HepG2 (cell line): Measurements from ENCODE around the gene GPRIN1.

Experiments
- EZH2 ChIP-seq: conservative IDR thresholded peaks from 2 replicates; pipeline ENCODE4 v1.6.1; 2012; ENCODE audit warnings: mild to moderate bottlenecking, low read depth, low read length, moderate library complexity
- FOXJ3 ChIP-seq: sonication (generic); formaldehyde crosslinking; IDR thresholded peaks from 2 replicates; pipeline ENCODE4 v1.4.0; 2020; ENCODE audit warnings: missing genetic modification reagents, mild to moderate bottlenecking, borderline replicate concordance
- HCFC1 ChIP-seq: fragments of 150-350 bp; IDR thresholded peaks from 2 replicates; pipeline ENCODE4 v1.6.1; 2014; ENCODE audit warnings: low read depth, low read length
- KAT7 ChIP-seq: IDR thresholded peaks from 2 replicates; pipeline ENCODE4 v1.6.1; 2018; ENCODE audit warnings: borderline replicate concordance, missing compliant biosample characterization
- PHF21A ChIP-seq: sonication (generic); formaldehyde crosslinking; IDR thresholded peaks from 2 replicates; pipeline ENCODE4 v1.5.0; 2020; ENCODE audit warnings: mild to moderate bottlenecking, missing genetic modification reagents
- POLR2AphosphoS5 ChIP-seq: IDR thresholded peaks from 2 replicates; pipeline ENCODE4 v1.6.1; 2012; ENCODE audit warnings: low read depth, low read length
- THAP11 ChIP-seq: IDR thresholded peaks from 2 replicates; pipeline ENCODE4 v1.6.1; 2016; ENCODE audit warnings: missing biosample characterization, missing genetic modification reagents
- ZNF24 ChIP-seq: fragments of 450-650 bp; IDR thresholded peaks from 2 replicates; pipeline ENCODE4 v1.6.1; 2017; ENCODE audit warnings: antibody characterized with exemption, mild to moderate bottlenecking
- TF ChIP-seq, protein P1 (sequence below): sonication (generic); formaldehyde crosslinking; IDR thresholded peaks from 2 replicates; pipeline ENCODE4 v1.4.0; 2020; ENCODE audit warnings: missing genetic modification reagents
- TF ChIP-seq, protein P2 (sequence below): sonication (generic); formaldehyde crosslinking; IDR thresholded peaks from 2 replicates; pipeline ENCODE4 v1.5.0; 2020; ENCODE audit warnings: mild to moderate bottlenecking, missing genetic modification reagents, moderate library complexity

DNA sequence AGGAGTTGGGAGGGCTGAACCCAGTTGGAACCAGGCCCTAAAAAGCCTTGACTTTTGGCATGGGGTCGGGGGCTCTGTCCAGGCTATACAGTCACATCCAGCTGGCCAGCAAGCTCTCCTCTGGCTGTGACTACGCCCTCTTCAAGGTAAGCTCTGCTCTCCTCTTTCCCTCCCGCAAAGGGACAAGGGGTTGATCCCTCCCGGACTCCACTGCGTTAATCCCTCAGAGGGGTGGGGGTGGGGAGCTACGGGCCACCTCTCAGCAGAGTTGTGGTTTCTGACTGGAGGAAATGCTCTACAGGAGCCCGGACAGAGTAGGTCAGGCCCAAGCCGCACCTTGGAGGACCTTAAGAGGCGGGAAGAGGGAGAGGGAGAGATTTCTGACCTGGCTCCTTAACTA, 34.3 kb upstream of the GPRIN1 start:
- TF ChIP-seq ZNF24 (no peak), FOXJ3 (CRISPR knock-in tag) (no peak), EZH2 (no peak), HCFC1 (no peak), KAT7 (no peak), POLR2AphosphoS5 (no peak), PHF21A (no peak), THAP11 (CRISPR knock-in tag) (no peak)
- TF ChIP-seq, protein P1, sequence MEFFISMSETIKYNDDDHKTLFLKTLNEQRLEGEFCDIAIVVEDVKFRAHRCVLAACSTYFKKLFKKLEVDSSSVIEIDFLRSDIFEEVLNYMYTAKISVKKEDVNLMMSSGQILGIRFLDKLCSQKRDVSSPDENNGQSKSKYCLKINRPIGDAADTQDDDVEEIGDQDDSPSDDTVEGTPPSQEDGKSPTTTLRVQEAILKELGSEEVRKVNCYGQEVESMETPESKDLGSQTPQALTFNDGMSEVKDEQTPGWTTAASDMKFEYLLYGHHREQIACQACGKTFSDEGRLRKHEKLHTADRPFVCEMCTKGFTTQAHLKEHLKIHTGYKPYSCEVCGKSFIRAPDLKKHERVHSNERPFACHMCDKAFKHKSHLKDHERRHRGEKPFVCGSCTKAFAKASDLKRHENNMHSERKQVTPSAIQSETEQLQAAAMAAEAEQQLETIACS (CRISPR knock-in tag), result no peak
- TF ChIP-seq, protein P2, sequence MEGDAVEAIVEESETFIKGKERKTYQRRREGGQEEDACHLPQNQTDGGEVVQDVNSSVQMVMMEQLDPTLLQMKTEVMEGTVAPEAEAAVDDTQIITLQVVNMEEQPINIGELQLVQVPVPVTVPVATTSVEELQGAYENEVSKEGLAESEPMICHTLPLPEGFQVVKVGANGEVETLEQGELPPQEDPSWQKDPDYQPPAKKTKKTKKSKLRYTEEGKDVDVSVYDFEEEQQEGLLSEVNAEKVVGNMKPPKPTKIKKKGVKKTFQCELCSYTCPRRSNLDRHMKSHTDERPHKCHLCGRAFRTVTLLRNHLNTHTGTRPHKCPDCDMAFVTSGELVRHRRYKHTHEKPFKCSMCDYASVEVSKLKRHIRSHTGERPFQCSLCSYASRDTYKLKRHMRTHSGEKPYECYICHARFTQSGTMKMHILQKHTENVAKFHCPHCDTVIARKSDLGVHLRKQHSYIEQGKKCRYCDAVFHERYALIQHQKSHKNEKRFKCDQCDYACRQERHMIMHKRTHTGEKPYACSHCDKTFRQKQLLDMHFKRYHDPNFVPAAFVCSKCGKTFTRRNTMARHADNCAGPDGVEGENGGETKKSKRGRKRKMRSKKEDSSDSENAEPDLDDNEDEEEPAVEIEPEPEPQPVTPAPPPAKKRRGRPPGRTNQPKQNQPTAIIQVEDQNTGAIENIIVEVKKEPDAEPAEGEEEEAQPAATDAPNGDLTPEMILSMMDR (CRISPR knock-in tag), result no peak
